PFSK-1 (cell line): ENCODE results near the gene EFL1.

Source experiments
- FOXP2 ChIP-seq: optimal IDR thresholded peaks from 2 replicates; pipeline ENCODE3; 2011; ENCODE audit warnings: borderline replicate concordance, control low read depth, inconsistent platforms; ENCODE audit not compliant: insufficient read depth; ENCODE audit errors: extremely low read length, extremely low read depth
- POLR2AphosphoS5 ChIP-seq: IDR thresholded peaks from 2 replicates; pipeline ENCODE4 v1.6.1; 2012; ENCODE audit warnings: low read depth, mild to moderate bottlenecking, control low read depth, low read length, moderate library complexity
- REST ChIP-seq, 2 experiments: IDR thresholded peaks; 2 replicates each; pipeline versions ENCODE4 v1.6.1 to v1.8.0; 2011 to 2012; ENCODE audit warnings: low read depth in 2 of 2, low read length in 2 of 2, control low read depth in 1 of 2, inconsistent platforms in 1 of 2, mild to moderate bottlenecking in 1 of 2, moderate library complexity in 1 of 2; ENCODE audit not compliant: insufficient read depth in 1 of 2
- SIN3A ChIP-seq: IDR thresholded peaks from 2 replicates; pipeline ENCODE4 v1.6.1; 2012; ENCODE audit warnings: mild to moderate bottlenecking, low read length, moderate library complexity, borderline replicate concordance; ENCODE audit not compliant: insufficient read depth
- TAF1 ChIP-seq: IDR thresholded peaks from 2 replicates; pipeline ENCODE4 v1.6.1; 2012; ENCODE audit warnings: low read length, control low read depth, borderline replicate concordance; ENCODE audit not compliant: insufficient read depth

EFL1 gene

GRCh38 chr15:82128401-82129148 is 134.0 kb downstream of the EFL1 start:
- TF ChIP-seq FOXP2 (no peak), TAF1 (no peak)

- TF ChIP-seq POLR2AphosphoS5 (no peak), TAF1 (no peak), FOXP2 (no peak), REST (IDR thresholded peaks at IDR 0.05; ENCODE audit: insufficient read depth in 1 of 2, low read depth in 2 of 2, low read length in 2 of 2) (no peak), SIN3A (no peak)
Measured at GRCh38 chr15:82127581-82127980, 135.0 kb downstream of the EFL1 start.

DNA sequence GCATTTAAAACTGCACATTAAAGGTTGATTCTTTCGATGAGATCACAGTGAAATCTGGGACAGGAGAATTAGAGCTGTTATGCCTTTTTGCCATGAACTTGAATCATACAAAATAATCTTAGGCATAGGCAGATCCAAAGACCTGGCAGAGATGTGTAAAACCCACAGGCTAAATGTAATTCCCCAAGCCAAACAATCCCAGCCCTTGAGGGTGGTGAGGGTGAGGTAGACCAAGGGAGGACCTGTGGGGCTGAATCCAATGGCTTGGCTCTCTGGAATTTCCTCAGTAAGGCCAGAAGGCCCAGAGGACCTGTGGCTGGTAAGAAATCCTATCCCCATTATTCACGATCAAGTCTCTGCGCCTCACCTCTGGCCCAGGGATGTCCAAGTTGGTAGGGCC is 136.2 kb downstream of the EFL1 start:
- TF ChIP-seq POLR2AphosphoS5 (no peak), SIN3A (no peak), REST (IDR thresholded peaks at IDR 0.05; ENCODE audit: insufficient read depth in 1 of 2, low read depth in 2 of 2, low read length in 2 of 2) (no peak), TAF1 (no peak)

DNA sequence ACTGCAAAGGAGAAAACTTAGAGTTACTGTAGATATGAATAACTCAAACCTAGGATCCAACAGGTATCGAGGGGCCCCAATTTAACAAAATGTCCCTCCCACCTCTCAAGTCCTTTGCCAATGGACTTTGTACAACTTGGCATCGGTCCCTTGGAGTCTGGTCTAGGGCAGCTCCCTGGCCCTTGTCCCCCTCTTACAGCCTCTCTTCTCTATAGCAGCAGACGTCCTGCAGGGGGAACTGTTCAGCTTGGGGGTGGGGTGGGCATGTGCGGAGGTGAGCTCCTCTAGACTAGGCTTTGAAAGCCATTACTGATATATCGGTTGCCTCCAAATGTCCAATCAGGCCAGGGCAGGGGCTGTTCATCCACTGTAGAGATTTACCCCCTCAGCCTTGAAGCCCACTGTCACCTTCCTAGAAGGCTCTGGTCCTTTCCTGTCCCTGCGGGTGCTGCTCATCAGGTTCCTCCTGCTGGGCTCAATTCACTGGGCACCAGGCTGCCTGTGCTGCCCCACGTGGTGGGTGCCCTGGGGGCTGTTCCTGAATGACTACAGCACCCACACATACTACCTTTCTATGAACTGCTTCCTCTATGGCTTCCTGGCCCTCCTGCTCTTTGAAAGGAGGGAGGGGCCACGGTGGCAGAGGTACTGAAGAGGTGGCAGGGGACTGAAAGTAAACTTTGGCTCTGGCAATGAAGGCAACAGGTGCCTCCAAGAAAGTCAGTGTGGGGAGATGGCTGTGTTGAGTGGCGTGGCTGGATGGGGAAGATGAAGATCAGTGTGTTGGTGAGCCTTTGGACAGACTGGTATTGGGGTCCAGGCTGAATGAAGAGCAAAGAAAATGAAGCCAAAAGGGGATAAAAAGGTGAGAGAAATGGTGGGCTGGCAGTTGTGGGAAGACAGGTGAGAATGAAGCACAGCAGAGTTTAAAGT is 137.9 kb downstream of the EFL1 start:
- TF ChIP-seq REST (IDR thresholded peaks at IDR 0.05; ENCODE audit: insufficient read depth in 1 of 2, low read depth in 2 of 2, low read length in 2 of 2) (no peak), SIN3A (no peak), FOXP2 (no peak), POLR2AphosphoS5 (no peak), TAF1 (no peak)

DNA sequence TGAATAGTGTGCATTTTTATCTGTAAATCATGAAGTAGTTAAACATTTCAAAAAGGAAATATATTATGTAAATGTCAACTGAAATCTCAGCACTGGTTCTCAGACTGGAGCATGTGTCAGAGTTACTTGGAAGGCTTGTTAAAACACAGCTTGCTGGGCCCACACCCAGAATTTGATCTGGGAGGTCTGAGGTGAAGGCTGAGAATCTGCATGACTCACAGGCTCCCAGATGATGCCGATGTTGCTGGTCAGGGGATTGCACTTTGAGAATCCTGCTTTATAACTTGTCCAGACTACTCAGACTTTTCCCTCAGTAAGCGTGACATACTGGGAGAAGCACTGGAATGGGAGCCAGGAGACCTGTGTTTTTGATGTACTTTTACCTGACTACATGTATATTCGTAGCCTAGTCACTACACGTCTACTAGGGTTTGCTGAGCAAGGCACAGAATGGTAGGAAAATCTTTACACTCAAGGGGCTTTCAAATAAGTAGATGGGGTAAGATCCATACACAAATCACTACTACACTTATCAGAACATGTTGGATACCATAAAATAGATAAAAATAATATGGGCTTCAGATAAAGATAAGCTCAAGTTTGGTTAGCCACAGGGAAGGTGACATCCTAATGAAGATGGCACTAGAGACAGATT is 139.7 kb downstream of the EFL1 start:
- TF ChIP-seq POLR2AphosphoS5, result no peak
- no peak for TF ChIP-seq TAF1
